ENCODE results near the gene IFNA5. TPM values are rescaled to one million over a fixed set of nuclear protein-coding genes. Genes with fewer than 3 reads are reported as not detected.

IFNA5 gene
- total RNA-seq, 1 experiment from 2014 or later: not detected

DNA sequence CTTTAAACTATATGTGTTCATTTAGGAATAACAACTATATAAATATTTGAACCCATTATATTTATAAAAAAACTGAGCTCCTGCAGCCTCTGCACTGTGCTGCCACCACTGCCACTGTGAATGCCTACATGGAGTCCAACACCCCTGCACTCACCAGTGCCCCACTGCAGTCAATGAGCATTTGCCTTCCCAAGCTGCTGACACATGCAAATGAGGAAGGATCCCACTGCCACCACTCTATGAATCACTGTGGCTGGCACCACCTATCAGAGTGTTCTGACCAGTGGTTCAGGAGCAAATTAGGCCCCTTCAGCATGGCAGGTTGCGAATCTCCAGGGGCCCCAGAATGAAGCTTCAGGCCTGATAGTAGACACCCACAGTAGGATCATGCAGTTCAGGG lies 9.1 kb downstream of the IFNA5 start:
- Histone ChIP-seq H2AFZ (ENCODE audit: low read depth, low read length, poor library complexity, severe bottlenecking) (no peak overlapping the region), H4K20me1 (ENCODE audit: insufficient read depth) (no peaks in the 10 kb centered on the region), H3K4me3 (replicated peaks in 1 of 2; ENCODE audit: low read depth in 1 of 2, low read length in 2 of 2) (no peak overlapping the region), H3K36me3 (ENCODE audit: control insufficient read depth in 1 of 2, insufficient read depth in 2 of 2, low read length in 2 of 2) (no peaks in the 10 kb centered on the region), H3K9me3 (ENCODE audit: control insufficient read depth in 1 of 2, insufficient read depth in 1 of 2, low read depth in 1 of 2, low read length in 2 of 2) (no peaks in the 10 kb centered on the region), H3K9me2 (ENCODE audit: insufficient read depth) (no peaks in the 10 kb centered on the region), H3K79me2 (ENCODE audit: insufficient read depth, low read length) (no peaks in the 10 kb centered on the region), H3K27ac (ENCODE audit: low read depth, low read length) (no peak overlapping the region), H3K9ac (ENCODE audit: low read length) (no peak overlapping the region), H3K4me2 (ENCODE audit: low read length) (no peak overlapping the region), H3K4me1 (ENCODE audit: control insufficient read depth in 1 of 2, insufficient read depth in 2 of 2, low read length in 2 of 2) (peaks cover 13 to 20% of the 10 kb centered on the region in 2 experiments), H3K27me3 (ENCODE audit: insufficient read depth, low read length) (no peaks in the 10 kb centered on the region)
- TF ChIP-seq TCF7L2 (IDR thresholded peaks at IDR 0.05; ENCODE audit: borderline replicate concordance, extremely low read depth, insufficient read depth, insufficient read length) (no peak), SIN3A (IDR thresholded peaks at IDR 0.05; ENCODE audit: low read depth) (no peak), EZH2phosphoT487 (IDR thresholded peaks at IDR 0.05; ENCODE audit: borderline replicate concordance) (no peak)
- TF ChIP-seq, protein P1, sequence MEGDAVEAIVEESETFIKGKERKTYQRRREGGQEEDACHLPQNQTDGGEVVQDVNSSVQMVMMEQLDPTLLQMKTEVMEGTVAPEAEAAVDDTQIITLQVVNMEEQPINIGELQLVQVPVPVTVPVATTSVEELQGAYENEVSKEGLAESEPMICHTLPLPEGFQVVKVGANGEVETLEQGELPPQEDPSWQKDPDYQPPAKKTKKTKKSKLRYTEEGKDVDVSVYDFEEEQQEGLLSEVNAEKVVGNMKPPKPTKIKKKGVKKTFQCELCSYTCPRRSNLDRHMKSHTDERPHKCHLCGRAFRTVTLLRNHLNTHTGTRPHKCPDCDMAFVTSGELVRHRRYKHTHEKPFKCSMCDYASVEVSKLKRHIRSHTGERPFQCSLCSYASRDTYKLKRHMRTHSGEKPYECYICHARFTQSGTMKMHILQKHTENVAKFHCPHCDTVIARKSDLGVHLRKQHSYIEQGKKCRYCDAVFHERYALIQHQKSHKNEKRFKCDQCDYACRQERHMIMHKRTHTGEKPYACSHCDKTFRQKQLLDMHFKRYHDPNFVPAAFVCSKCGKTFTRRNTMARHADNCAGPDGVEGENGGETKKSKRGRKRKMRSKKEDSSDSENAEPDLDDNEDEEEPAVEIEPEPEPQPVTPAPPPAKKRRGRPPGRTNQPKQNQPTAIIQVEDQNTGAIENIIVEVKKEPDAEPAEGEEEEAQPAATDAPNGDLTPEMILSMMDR (IDR thresholded peaks at IDR 0.05 in 2 of 3, conservative IDR thresholded peaks at IDR 0.05 in 1 of 3; ENCODE audit: borderline replicate concordance in 1 of 3, insufficient read depth in 1 of 3, low read depth in 2 of 3, low read length in 2 of 3): no peak
- TF ChIP-seq, protein P2, sequence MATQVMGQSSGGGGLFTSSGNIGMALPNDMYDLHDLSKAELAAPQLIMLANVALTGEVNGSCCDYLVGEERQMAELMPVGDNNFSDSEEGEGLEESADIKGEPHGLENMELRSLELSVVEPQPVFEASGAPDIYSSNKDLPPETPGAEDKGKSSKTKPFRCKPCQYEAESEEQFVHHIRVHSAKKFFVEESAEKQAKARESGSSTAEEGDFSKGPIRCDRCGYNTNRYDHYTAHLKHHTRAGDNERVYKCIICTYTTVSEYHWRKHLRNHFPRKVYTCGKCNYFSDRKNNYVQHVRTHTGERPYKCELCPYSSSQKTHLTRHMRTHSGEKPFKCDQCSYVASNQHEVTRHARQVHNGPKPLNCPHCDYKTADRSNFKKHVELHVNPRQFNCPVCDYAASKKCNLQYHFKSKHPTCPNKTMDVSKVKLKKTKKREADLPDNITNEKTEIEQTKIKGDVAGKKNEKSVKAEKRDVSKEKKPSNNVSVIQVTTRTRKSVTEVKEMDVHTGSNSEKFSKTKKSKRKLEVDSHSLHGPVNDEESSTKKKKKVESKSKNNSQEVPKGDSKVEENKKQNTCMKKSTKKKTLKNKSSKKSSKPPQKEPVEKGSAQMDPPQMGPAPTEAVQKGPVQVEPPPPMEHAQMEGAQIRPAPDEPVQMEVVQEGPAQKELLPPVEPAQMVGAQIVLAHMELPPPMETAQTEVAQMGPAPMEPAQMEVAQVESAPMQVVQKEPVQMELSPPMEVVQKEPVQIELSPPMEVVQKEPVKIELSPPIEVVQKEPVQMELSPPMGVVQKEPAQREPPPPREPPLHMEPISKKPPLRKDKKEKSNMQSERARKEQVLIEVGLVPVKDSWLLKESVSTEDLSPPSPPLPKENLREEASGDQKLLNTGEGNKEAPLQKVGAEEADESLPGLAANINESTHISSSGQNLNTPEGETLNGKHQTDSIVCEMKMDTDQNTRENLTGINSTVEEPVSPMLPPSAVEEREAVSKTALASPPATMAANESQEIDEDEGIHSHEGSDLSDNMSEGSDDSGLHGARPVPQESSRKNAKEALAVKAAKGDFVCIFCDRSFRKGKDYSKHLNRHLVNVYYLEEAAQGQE (IDR thresholded peaks at IDR 0.05; ENCODE audit: low read depth): no peak
- no peak for ATAC-seq
- no TSS peak for BruUV-seq (replicated peaks)
- CTCF ChIA-PET: no interaction called here
- RAD21 ChIA-PET (ENCODE audit: low non-redundant PET in 1 of 2, low total read pairs in 2 of 2, uncharacterized antibody in 2 of 2, unreplicated experiment in 2 of 2): no interaction called here
- no peak for DNase-seq (ENCODE audit: low read depth, low spot score)
- intact Hi-C loops (cut with micrococcal nuclease): no loop called here
- POLR2A ChIA-PET: no interaction called here

All from HCT116 (cell line).